ENCODE results near the gene ROBO1.

GRCh38 chr3:79517766-79518413 lies 249.9 kb downstream of the ROBO1 start:
- TF ChIP-seq POLR2A (IDR thresholded peaks at IDR 0.05) (no peak), CTCF (IDR thresholded peaks at IDR 0.05) (peak in 4 of 6 experiments; percentile 6 to 44 (median 18))
